Dermis blood vessel endothelial cell (primary cell): ENCODE data around the gene SPDYE4. TPM values are rescaled to one million over a fixed set of nuclear protein-coding genes. Genes with fewer than 3 reads are reported as not detected.
"Not testable (repeated sequence)": the region's sequence is repeated elsewhere in the genome, so short reads cannot be mapped to it uniquely, and the experiment has no call there.

Experiments used
- DNase-seq: peaks from one replicate; pipeline ENCODE4 v3.0.0; 2010
- total RNA-seq: library from RNA; depleted of rRNA; stranded (reverse); fragments of >200 nt; gene quantifications from 2 replicates; pipeline ENCODE4 v1.2.3, GENCODE V29; 2014

SPDYE4 gene
- not detected in 2 replicates for total RNA-seq

- DNase-seq, result no peak
Measured at GRCh38 chr17:8758137-8758596, at the start of gene SPDYE4. TSS of gene SPDYE4 (minus strand) at chr17:8758546. CDS start at chr17:8758382, 164 bp downstream.

DNA sequence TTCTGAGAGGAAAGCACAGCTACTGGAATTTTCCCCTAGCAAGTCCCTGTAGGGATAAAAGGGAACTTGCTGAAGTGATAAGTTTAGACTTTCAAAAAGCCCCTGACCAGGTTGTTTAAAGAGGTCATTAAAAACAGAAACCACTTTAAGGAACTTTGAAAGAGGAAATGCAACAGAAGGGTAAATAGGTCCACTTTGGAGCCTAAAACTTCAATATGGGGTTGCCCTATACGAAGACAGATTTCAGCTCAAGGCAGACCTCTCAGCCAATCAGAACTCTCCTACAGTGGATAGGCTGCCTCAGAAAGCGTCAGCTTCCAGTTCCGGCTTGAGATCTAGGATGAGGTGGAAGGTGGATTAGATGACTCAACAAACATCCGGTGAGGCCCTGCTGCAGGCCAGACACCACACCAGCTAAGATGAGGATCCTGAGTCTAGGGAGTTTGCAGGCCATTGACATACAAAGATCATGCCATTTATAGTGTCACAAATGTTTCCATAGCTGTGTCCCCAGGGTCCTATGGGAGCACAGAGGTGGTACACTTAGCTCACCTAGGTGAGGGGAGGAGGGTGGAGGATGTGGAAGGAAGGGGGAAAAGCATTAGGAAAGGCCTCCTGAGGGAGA, 48.7 kb upstream of the SPDYE4 start:
- DNase-seq, result no peak

DNA sequence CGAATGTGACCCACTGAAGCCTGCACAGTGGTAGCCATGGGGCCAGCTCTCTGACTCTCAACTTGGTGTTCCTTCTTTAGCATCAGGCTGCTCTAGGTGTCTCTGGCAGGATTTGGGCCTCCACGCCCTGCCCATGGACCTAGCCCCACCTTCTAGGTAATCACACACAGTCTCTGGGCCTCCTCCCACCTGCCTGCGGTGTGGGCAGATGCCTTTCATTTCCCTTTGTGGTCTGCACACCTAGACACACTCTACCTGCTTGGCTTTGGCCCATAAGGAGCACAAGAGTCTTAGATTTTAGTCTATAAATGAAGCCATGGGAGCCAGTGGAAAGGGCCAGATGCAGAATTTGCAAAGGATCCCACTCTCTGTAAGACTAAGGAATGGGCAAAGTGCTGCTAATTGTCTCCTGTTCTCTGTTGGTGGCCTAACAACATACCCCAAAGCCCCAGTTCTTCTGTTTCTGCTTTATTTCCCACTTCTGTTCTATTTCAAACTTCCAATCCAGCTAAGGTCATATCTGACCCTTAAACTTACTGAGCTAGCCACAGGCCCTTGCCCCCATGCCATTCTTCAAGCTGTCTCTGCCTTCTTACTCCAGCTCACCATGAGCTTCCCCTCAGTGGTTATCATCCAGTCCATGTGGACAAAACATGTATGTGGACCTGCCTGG, 48.0 kb upstream of the SPDYE4 start:
- no peak for DNase-seq

- not testable (repeated sequence) for DNase-seq
Measured at GRCh38 chr17:8805396-8805795, 47.0 kb upstream of the SPDYE4 start.

DNA sequence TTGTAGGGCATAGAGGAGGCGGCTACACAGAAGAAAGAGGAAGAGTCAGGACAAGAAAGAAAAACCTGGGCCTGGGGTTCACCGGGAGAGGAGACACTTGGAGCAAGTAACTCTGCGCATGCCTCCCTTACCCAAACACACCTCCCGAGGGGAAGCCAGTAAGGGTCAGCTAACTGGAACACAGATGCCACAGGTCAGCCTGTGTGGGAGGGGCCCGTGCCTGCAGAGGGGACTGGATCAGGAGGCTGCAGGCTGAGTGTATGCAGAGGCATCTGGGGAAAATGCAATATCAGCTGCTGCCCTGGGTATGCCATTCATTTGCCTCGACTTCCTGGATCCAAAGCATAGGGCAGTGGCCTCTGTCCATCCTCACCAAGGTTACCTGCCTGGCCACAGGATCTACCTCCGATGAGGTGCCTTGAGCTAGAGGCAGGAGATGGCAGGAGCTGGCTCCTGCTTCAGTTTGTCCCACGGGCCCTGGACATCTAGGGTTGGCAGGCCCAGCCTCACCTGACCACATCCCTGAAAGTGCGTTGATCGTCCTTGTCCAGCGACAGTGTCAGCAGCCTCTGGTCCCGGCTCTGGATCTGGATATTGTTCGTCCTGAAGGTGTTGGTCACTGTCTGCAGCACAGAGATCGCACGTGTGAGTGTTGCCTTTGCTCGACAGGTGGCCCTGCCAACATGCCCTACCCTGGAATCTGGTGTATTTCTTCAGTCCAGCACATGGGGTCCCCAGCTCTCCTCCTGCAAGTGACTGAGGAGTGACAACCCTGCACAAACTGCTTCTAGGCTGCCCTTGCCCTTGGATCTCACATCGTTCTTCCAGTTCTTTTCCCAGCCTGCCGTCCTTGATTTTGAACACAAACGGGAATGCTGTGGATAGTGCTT, 45.4 kb upstream of the SPDYE4 start:
- DNase-seq, result no peak

GRCh38 chr17:8801135-8801840, 42.9 kb upstream of the SPDYE4 start:
- no peak for DNase-seq

DNA sequence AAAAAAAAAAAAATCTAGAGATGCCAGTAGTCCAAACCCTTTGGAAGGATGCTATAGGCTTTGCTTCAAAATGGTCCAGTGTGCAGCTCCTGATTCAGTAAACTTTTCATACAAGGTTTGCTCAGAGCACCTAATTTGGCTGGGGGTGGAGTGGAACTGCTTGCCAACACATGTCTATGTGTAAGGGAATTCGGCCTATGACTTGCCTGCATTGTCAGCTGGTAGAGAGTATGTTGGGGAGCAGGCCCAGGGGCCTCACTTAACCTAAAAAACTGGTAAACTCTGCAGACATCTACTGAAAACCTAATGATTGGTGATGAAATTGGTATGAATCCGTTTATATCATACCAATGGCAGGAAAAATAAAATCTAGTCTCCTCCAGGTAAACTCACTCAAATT, 42.3 kb upstream of the SPDYE4 start:
- DNase-seq, result no peak

- DNase-seq, result no peak
Measured at GRCh38 chr17:8799570-8800212, 41.3 kb upstream of the SPDYE4 start.

GRCh38 chr17:8798846-8799569, 40.7 kb upstream of the SPDYE4 start, which contains the start of gene MFSD6L:
TSS of gene MFSD6L (minus strand) at chr17:8799365. CDS start at chr17:8799120, 245 bp downstream.
- DNase-seq, result no peak

DNA sequence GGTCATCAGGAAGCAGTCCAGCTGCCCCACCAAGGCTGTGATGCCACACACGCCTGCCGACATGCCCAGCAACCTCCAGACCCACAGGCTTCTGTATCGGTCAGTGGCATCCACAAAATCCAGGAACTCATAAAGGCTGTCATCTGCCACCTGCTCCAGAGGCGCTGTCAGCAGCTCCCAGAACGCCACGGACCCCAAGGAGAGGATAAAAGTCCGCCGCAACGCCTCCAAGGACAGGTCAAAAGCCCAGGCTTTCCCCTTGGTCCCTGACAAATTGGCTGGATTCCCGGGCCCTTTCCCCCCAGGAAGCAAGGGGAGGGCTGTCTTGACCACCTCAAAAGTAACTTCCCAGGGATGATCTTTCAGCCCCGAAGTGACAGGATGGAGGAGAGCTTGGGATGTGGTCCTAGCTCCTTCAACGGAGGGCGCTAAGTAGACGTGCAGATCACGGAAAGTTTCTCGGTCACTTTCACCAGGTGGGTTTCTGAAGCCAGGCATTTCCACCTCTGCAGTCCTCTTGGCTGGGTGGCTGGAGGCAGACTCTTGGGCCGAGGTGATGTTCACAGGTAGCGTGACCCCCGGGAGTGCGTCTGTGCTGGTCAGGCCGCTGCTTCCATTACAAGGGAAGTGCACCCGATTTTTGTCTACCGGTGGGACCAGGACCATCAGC, 40.0 kb upstream of the SPDYE4 start:
- DNase-seq, result no peak

DNA sequence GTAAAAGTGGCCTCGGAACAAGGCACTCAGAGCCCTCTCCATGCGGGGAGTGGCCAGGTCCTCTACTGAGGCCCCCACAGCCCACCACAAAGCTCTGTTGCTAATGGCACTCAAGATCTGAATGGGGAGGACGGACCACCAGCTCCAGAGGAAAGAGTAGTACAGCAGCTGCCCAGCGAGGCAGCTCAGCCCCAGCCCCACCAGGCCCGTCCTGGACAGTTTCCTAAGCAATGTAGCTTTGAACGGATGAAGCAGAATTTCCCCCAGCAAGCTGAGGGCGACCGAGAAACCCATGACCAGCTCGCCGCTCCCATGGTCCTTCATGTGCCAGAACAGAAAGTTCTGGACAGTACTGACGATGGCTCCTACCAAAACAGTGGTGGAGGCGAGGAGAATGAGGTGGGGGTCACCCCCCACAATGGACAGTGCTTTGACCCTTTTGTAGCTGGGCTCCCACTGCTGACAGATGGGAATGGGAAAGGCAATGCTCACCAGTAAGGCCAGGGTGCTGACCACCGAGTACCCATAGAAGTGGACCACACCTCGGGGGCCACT, 39.4 kb upstream of the SPDYE4 start:
- no peak for DNase-seq

DNA sequence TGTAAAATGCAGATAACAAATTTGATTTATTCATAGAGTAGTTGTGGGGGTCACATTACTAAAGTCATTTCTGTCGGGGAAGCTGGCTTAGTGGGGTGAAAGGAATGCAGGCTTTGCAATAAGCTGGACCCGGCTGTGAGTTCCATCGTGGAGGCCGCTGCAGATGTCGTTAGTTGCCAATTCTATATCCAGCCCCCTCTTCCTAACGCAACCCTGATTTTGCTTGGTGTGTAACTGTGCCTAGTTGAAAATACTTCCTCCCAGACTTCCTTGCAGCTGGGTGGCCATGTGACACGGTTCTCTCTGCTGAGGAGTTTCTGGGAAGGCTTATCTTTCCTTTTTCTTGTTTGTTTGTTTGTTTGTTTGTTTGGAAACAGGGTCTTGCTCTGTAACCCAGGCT, 36.3 kb upstream of the SPDYE4 start:
- no peak for DNase-seq

- DNase-seq, result no peak
Measured at GRCh38 chr17:8793649-8794048, 35.3 kb upstream of the SPDYE4 start.

GRCh38 chr17:8792646-8793045, 34.3 kb upstream of the SPDYE4 start:
- no peak for DNase-seq

DNA sequence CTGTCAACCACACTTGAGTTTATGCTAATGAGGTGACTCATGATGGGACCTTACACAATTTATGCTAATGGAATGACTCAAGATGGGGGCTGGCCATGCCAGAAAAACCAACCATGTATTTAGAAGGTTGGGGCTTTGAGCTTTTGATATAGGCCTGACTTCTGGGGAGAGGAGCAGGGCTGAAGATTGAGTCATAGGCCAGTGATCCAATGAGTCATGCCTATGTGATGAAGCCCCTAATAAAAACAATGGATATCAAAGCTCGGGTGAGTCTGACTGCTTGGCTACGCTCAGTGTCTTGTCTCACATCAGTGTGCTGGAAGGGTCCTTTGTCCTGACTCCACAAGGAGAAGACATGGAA, 33.5 kb upstream of the SPDYE4 start:
- DNase-seq, result peak; percentile 20

GRCh38 chr17:8791248-8791909, 33.0 kb upstream of the SPDYE4 start:
- no peak for DNase-seq

DNA sequence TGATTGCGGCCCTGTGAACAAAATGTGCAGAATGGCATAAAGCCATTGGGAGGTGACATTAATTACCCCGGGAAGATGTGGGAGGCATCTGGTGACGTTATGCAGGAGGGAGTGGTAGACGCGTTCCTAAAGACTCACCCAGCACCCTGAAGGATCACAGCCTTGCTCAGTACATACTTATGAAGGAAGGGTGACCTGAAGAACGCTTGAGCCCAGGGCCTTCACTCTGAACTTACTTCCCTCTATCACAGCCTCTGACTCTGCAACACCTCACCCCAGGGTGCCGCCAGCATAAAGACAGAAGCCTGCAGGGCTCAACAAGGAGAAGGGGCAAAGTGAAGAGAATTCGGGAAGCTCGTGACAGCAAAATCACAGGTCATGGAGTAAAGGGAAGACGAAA, 31.4 kb upstream of the SPDYE4 start:
- no peak for DNase-seq

DNA sequence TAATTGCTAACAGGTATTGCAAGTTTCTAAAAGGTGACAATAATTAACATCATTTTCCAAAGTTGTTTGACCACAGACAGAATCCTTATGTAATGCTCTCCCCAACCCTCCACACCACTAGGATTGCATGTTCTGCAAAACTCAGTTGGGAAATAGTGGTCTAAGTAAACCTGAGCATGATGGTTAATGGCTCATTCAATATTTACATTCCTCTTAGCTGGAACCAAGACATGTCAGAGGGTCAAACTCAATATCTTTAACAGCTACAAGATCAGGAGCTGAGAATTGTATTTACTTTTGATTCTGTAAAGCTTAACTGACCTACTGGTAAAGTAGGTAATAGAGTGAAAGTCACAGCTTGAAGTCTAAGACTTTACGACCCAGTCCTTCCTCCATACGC, 30.7 kb upstream of the SPDYE4 start:
- DNase-seq, result no peak

- DNase-seq, result peak; percentile 78
Measured at GRCh38 chr17:8785547-8786413, 27.4 kb upstream of the SPDYE4 start.
